Panc1 (cell line): ENCODE data around the gene MYL5. TPM values are rescaled to one million over a fixed set of nuclear protein-coding genes. Genes with fewer than 3 reads are reported as not detected.

ENCODE experiments used
- ATAC-seq: fragments of 200-7000 bp; cut with Tn5 transposase; 2 replicates; pipeline ENCODE4 v1.9.1; 2020; ENCODE audit warnings: mild to moderate bottlenecking, moderate library complexity
- BruUV-seq: library from RNA; stranded (reverse); fragments of 400-500 nt; replicated peaks from 2 replicates; lab custom pipeline; 2021; lab: Mats Ljungman, UMichigan
- CTCF ChIA-PET: fragments of 300-600 bp; sonication (Branson Sonifier 250); formaldehyde crosslinking; loops from one replicate; lab custom pipeline; 2022; ENCODE audit warnings: antibody characterized with exemption; lab: Charles Lee
- POLR2A ChIA-PET: fragments of 300-600 bp; sonication (Branson Sonifier 250); formaldehyde crosslinking; loops from one replicate; lab custom pipeline; 2022; ENCODE audit warnings: antibody characterized with exemption; lab: Charles Lee
- DNase-seq: peaks from one replicate; pipeline ENCODE4 v3.0.0-alpha.2; 2010; ENCODE audit warnings: low read depth, low spot score
- H3K27ac ChIP-seq: 2 replicates; pipeline ENCODE4 v1.5.1; 2011; ENCODE audit warnings: mild to moderate bottlenecking, low read length, inconsistent platforms
- H3K27me3 ChIP-seq: fragments of 200-500 bp; sonication (Bioruptor generic); 2 replicates; pipeline ENCODE4 v1.6.0; 2014; ENCODE audit warnings: low read length, inconsistent platforms; ENCODE audit not compliant: control insufficient read depth, insufficient read depth
- H3K36me3 ChIP-seq: fragments of 200-500 bp; sonication (Bioruptor generic); 2 replicates; pipeline ENCODE4 v1.5.1; 2014; ENCODE audit warnings: inconsistent platforms, mild to moderate bottlenecking, low read length, moderate library complexity; ENCODE audit not compliant: control insufficient read depth, insufficient read depth
- H3K4me1 ChIP-seq: 2 replicates; pipeline ENCODE4 v1.5.1; 2011; ENCODE audit warnings: inconsistent platforms, mild to moderate bottlenecking, low read length, moderate library complexity; ENCODE audit not compliant: control insufficient read depth, insufficient read depth
- H3K4me3 ChIP-seq, 2 experiments: 2 replicates each; pipeline ENCODE4 v1.5.1; 2011 to 2012; ENCODE audit warnings: low read depth in 2 of 2, low read length in 2 of 2, mild to moderate bottlenecking in 2 of 2, inconsistent platforms in 1 of 2, moderate library complexity in 1 of 2
- H3K9me3 ChIP-seq: fragments of 200-500 bp; sonication (Bioruptor generic); 2 replicates; pipeline ENCODE4 v1.5.1; 2014; ENCODE audit warnings: low read depth, mild to moderate bottlenecking, inconsistent platforms, low read length, moderate library complexity; ENCODE audit not compliant: control insufficient read depth, insufficient read depth
- CTCF ChIP-seq: fragments of 450-650 bp; IDR thresholded peaks from 2 replicates; pipeline ENCODE4 v1.5.1; 2017; ENCODE audit warnings: mild to moderate bottlenecking
- POLR2AphosphoS5 ChIP-seq: IDR thresholded peaks from 2 replicates; pipeline ENCODE4 v1.6.1; 2012; ENCODE audit warnings: mild to moderate bottlenecking, low read depth, low read length, moderate library complexity
- REST ChIP-seq, 2 experiments: IDR thresholded peaks; 2 replicates each; pipeline ENCODE4 v1.6.1; 2011 to 2012; ENCODE audit warnings: low read depth in 2 of 2, control low read depth in 1 of 2, low read length in 1 of 2, mild to moderate bottlenecking in 1 of 2, moderate library complexity in 1 of 2; ENCODE audit not compliant: insufficient read depth in 1 of 2
- SIN3A ChIP-seq: IDR thresholded peaks from 2 replicates; pipeline ENCODE4 v1.6.1; 2012; ENCODE audit warnings: low read depth, mild to moderate bottlenecking, low read length, moderate library complexity, borderline replicate concordance; ENCODE audit not compliant: insufficient read depth
- TCF7L2 ChIP-seq: IDR thresholded peaks from 2 replicates; pipeline ENCODE4 v1.6.1; 2011; ENCODE audit warnings: mild to moderate bottlenecking, low read depth, low read length, inconsistent platforms
- in situ Hi-C: cut with HindIII; loops from 2 replicates; pipeline ENCODE4 v1.10.0; 2016; ENCODE audit warnings: low sequenced_read_pairs, low pct_unique_long_range_greater_than_20kb
- intact Hi-C: fragments of 100-400 bp; cut with micrococcal nuclease; formaldehyde crosslinking; loops from one replicate; pipeline ENCODE4 v1.10.0; 2022; ENCODE audit not compliant: unreplicated experiment
- total RNA-seq: library from RNA; stranded (reverse); gene quantifications from one replicate; pipeline ENCODE4 v1.2.1, GENCODE V29; 2021; ENCODE audit not compliant: unreplicated experiment

Gene MYL5
- total RNA-seq, 1 experiment from 2014 or later, result 12.0 TPM

DNA sequence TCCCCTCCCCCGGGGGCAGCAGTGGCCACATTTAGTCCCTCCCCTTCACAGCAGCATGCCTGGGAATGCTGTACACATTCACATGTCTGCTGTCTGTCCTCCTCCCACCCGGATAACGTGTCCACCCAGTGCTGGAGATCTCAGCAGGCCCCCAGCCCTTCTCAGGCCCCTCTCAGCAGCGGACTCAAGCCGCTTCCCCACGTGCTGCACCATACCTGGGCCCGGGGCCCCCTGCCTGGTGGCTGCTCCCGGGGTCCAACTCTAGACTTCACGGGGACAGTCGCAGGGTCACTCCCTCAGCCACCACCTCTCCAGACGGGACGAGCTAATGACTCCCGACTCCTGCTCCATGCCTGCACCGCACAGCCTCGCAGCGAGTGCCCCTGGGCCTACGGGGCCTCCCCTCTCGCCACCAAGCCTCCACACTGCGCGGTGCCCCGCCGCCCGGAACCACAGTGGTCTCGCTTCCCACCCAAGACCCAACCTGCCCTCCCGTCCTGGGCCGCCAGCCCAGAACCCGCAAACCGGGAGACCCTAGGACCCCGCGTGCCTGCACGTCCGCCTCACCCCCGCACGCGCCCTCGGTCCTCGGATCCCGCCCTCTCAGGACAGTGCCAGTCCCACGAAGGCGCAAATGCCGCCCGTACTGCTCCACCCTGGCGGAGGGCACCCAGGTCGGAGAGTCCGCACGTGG lies 30.0 kb downstream of the MYL5 start:
- POLR2A ChIA-PET, result no interaction called here
- DNase-seq, result no peak
- no peak for ATAC-seq
- BruUV-seq, result no TSS peak
- H3K36me3 ChIP-seq, result peaks cover 4% of the 10 kb centered on the region; the same call in 1 of the 2 replicates
- no peak for TF ChIP-seq SIN3A
- no peak for TF ChIP-seq REST (IDR thresholded peaks at IDR 0.05; ENCODE audit: insufficient read depth in 1 of 2, low read depth in 2 of 2, low read length in 1 of 2)
- TF ChIP-seq TCF7L2, result no peak
- no peak for TF ChIP-seq POLR2AphosphoS5
- TF ChIP-seq CTCF, result no peak
- no peaks in the 10 kb centered on the region for H3K9me3 ChIP-seq
- no peak overlapping the region for H3K4me3 ChIP-seq
- in situ Hi-C loops, result no loop called here
- intact Hi-C loops, result no loop called here
- H3K4me1 ChIP-seq, result peaks cover 4% of the 10 kb centered on the region; the same call in 1 of the 2 replicates
- H3K27me3 ChIP-seq, result no peaks in the 10 kb centered on the region
- no peak overlapping the region for H3K27ac ChIP-seq
- CTCF ChIA-PET, result no interaction called here

- BruUV-seq, result no TSS peak
- CTCF ChIA-PET, result no interaction called here
- peak overlapping the region; percentile 88 for H3K27ac ChIP-seq
Observed at GRCh38 chr4:704971-705277, 30.6 kb downstream of the MYL5 start.

More at GRCh38 chr4:704971-705277, 30.6 kb downstream of the MYL5 start:
- Histone ChIP-seq H3K4me3 (peak overlapping the region; percentile 70 to 81), H3K27me3 (no peaks in the 10 kb centered on the region), H3K9me3 (no peaks in the 10 kb centered on the region), H3K36me3 (peaks cover 4% of the 10 kb centered on the region; the same call in 1 of the 2 replicates), H3K4me1 (peaks cover 4% of the 10 kb centered on the region; the same call in 1 of the 2 replicates)
- DNase-seq (no peak), ATAC-seq (no peak)
- intact Hi-C loops, result no loop called here
- TF ChIP-seq TCF7L2 (no peak), SIN3A (no peak), REST (IDR thresholded peaks at IDR 0.05; ENCODE audit: insufficient read depth in 1 of 2, low read depth in 2 of 2, low read length in 1 of 2) (no peak)
- in situ Hi-C loops, result no loop called here
- POLR2A ChIA-PET, result no interaction called here
